ENCODE measurements around the gene IMP3.
"Not testable (repeated sequence)": the region's sequence is repeated elsewhere in the genome, so short reads cannot be mapped to it uniquely, and the experiment has no call there.

GRCh38 chr15:75683646-75684312 is 43.8 kb upstream of the IMP3 start:
- peak; percentile 85 for TF ChIP-seq CTCF (conservative IDR thresholded peaks at IDR 0.05)
- TF ChIP-seq ZFX (IDR thresholded peaks at IDR 0.05) = not testable (repeated sequence)

Measured in C4-2B (cell line).